HepG2 (cell line): ENCODE measurements around the gene TM4SF1. TPM values are rescaled to one million over a fixed set of nuclear protein-coding genes. Genes with fewer than 3 reads are reported as not detected.

ENCODE experiments used
- ATAC-seq: fragments of 200-7000 bp; cut with Tn5 transposase; 3 replicates; pipeline ENCODE4 v1.9.1; 2020; ENCODE audit warnings: mild to moderate bottlenecking, moderate library complexity
- BruUV-seq: library from RNA; stranded (reverse); fragments of 400-500 nt; replicated peaks from 2 replicates; lab custom pipeline; 2021; lab: Mats Ljungman, UMichigan
- CTCF ChIA-PET: fragments of 300-600 bp; formaldehyde crosslinking; extraction: SDS; loops from one replicate; lab custom pipeline; 2021; ENCODE audit warnings: low total read pairs, inconsistent platforms, low intra/inter-chr PET ratio; lab: Yijun Ruan, JAX
- POLR2A ChIA-PET: fragments of 350-600 bp; sonication (Branson Sonifier 250); formaldehyde crosslinking; loops from one replicate; lab custom pipeline; 2020; ENCODE audit warnings: antibody characterized with exemption, inconsistent platforms; lab: Yijun Ruan, JAX
- DNase-seq: peaks from one replicate; pipeline ENCODE4 v3.0.0-alpha.2; 2015; ENCODE audit warnings: low spot score
- FAIRE-seq: peaks from 3 replicates; lab custom pipeline; 2011; peaks lifted over from hg19 to GRCh38; lab: Jason Lieb, UNC
- H2AFZ ChIP-seq: one replicate; pipeline ENCODE4 v1.6.1; 2011; ENCODE audit warnings: low read length, inconsistent platforms
- H3K27ac ChIP-seq: fragments of 300-600 bp; 3 replicates; pipeline ENCODE4 v1.8.0; 2011; ENCODE audit warnings: mixed run types, mild to moderate bottlenecking, mixed read lengths, low read length, inconsistent platforms; ENCODE audit not compliant: insufficient read depth; ENCODE audit errors: extremely low read length
- H3K27me3 ChIP-seq, 2 experiments: fragments of 200-600 bp in 1 of 2; 2 replicates in 1 of 2; 3 replicates in 1 of 2; pipeline versions ENCODE4 v1.6.0 to v1.8.0; 2011; ENCODE audit warnings: low read length in 2 of 2, mild to moderate bottlenecking in 2 of 2, moderate library complexity in 2 of 2, inconsistent platforms in 1 of 2; ENCODE audit not compliant: insufficient read depth in 2 of 2, control insufficient read depth in 1 of 2
- H3K36me3 ChIP-seq, 2 experiments: fragments of 200-600 bp in 1 of 2; replicated peaks in 1 of 2; 2 replicates in 1 of 2; 3 replicates in 1 of 2; pipeline versions ENCODE4 v1.5.1 to v1.8.0; 2011; ENCODE audit warnings: low read length in 2 of 2, inconsistent platforms in 1 of 2; ENCODE audit not compliant: insufficient read depth in 2 of 2, control insufficient read depth in 1 of 2
- H3K4me1 ChIP-seq: 2 replicates; pipeline ENCODE4 v1.5.1; 2012; ENCODE audit warnings: low read length, inconsistent platforms; ENCODE audit not compliant: insufficient read depth
- H3K4me2 ChIP-seq: 2 replicates; pipeline ENCODE4 v1.6.0; 2011; ENCODE audit warnings: low read depth, low read length, inconsistent platforms
- H3K4me3 ChIP-seq, 3 experiments: fragments of 200-600 bp in 1 of 3; sonication (generic), shearing (Covaris generic) in 1 of 3; replicated peaks in 1 of 3; 2 replicates each; pipeline ENCODE4 v1.5.1; 2011 to 2016; ENCODE audit warnings: low read length in 3 of 3, inconsistent platforms in 2 of 3, low read depth in 2 of 3, mild to moderate bottlenecking in 2 of 3, control low read depth in 1 of 3, mixed read lengths in 1 of 3; ENCODE audit not compliant: insufficient read depth in 1 of 3
- H3K79me2 ChIP-seq: one replicate; pipeline ENCODE4 v1.6.1; 2011; ENCODE audit warnings: low read length, inconsistent platforms; ENCODE audit not compliant: insufficient read depth
- H3K9ac ChIP-seq: 2 replicates; pipeline ENCODE4 v1.6.0; 2011; ENCODE audit warnings: mild to moderate bottlenecking, low read depth, low read length, inconsistent platforms; ENCODE audit not compliant: insufficient read depth
- H3K9me3 ChIP-seq: 2 replicates; pipeline ENCODE4 v1.5.1; 2012; ENCODE audit warnings: mild to moderate bottlenecking, low read length
- H4K20me1 ChIP-seq: 2 replicates; pipeline ENCODE4 v1.6.0; 2011; ENCODE audit warnings: inconsistent platforms, mild to moderate bottlenecking, low read length, moderate library complexity; ENCODE audit not compliant: insufficient read depth
- NFIC ChIP-seq: IDR thresholded peaks from 2 replicates; pipeline ENCODE4 v1.6.1; 2012; ENCODE audit warnings: mild to moderate bottlenecking, low read length, inconsistent platforms
- REPIN1 ChIP-seq: sonication (generic); formaldehyde crosslinking; IDR thresholded peaks from 2 replicates; pipeline ENCODE4 v1.8.0; 2022; ENCODE audit warnings: missing genetic modification reagents, low read depth, mild to moderate bottlenecking, borderline replicate concordance
- TSC22D2 ChIP-seq: sonication (generic); formaldehyde crosslinking; IDR thresholded peaks from 2 replicates; pipeline ENCODE4 v1.5.1; 2020; ENCODE audit warnings: missing genetic modification reagents, mild to moderate bottlenecking, borderline replicate concordance
- ZC3H13 ChIP-seq: sonication (generic); formaldehyde crosslinking; IDR thresholded peaks from 2 replicates; pipeline ENCODE4 v1.8.1; 2023; ENCODE audit warnings: mild to moderate bottlenecking, missing genetic modification reagents, moderate library complexity
- ZNF136 ChIP-seq: sonication (generic); formaldehyde crosslinking; IDR thresholded peaks from 2 replicates; pipeline ENCODE4 v1.8.1; 2022; ENCODE audit warnings: low read depth, mild to moderate bottlenecking, moderate library complexity, missing genetic modification reagents
- ZNF256 ChIP-seq: sonication (generic); formaldehyde crosslinking; conservative IDR thresholded peaks from 2 replicates; pipeline ENCODE4 v1.4.0; 2020; ENCODE audit warnings: missing genetic modification reagents
- ZNF441 ChIP-seq: sonication (generic); formaldehyde crosslinking; IDR thresholded peaks from 2 replicates; pipeline ENCODE4 v1.7.0; 2021; ENCODE audit warnings: missing genetic modification reagents, borderline replicate concordance
- ZNF674 ChIP-seq: sonication (generic); formaldehyde crosslinking; IDR thresholded peaks from 2 replicates; pipeline ENCODE4 v1.5.0; 2020; ENCODE audit warnings: low read depth, mild to moderate bottlenecking, missing genetic modification reagents
- ZNF709 ChIP-seq: sonication (generic); formaldehyde crosslinking; IDR thresholded peaks from 2 replicates; pipeline ENCODE4 v1.5.0; 2020; ENCODE audit warnings: mild to moderate bottlenecking, missing genetic modification reagents
- ZNF775 ChIP-seq: sonication (generic); formaldehyde crosslinking; IDR thresholded peaks from 2 replicates; pipeline ENCODE4 v1.4.0; 2020; ENCODE audit warnings: missing genetic modification reagents, mild to moderate bottlenecking, moderate library complexity, borderline replicate concordance
- ZSCAN20 ChIP-seq: sonication (generic); formaldehyde crosslinking; IDR thresholded peaks from 2 replicates; pipeline ENCODE4 v1.4.0; 2020; ENCODE audit warnings: missing genetic modification reagents, mild to moderate bottlenecking, borderline replicate concordance
- WGBS: methylation state at CpG from one replicate; pipeline ENCODE4 v1.1.6; 2017; ENCODE audit warnings: low lambda C conversion rate; 5-methylcytosine and 5-hydroxymethylcytosine counted together
- in situ Hi-C: cut with HindIII; loops from 2 replicates; pipeline ENCODE4 v1.10.0; 2017; ENCODE audit warnings: low pct_unique_long_range_greater_than_20kb; ENCODE audit not compliant: extremely low pct_ligation_motif_present
- intact Hi-C: fragments of 100-400 bp; cut with micrococcal nuclease; formaldehyde crosslinking; loops from one replicate; pipeline ENCODE4 v1.10.0; 2022; ENCODE audit not compliant: unreplicated experiment
- polyA plus RNA-seq, 8 experiments: library from polyadenylated mRNA; depleted of rRNA in 3 of 8; stranded (reverse) in 7 of 8; unstranded in 1 of 8; fragments of >200 nt; fragmentation: Illumina TruSeq in 4 of 8; extraction: Trizol in 4 of 8; gene quantifications; 2 replicates each; pipeline versions ENCODE4 v1.2.1 to v1.2.3, GENCODE V29; 2011 to 2016; ENCODE audit warnings: low read depth in 4 of 8, missing spikeins in 1 of 8, mixed read lengths in 1 of 8; ENCODE audit not compliant: insufficient read depth in 1 of 8
- total RNA-seq, 5 experiments: library from RNA; depleted of rRNA; stranded (reverse); fragments of >200 nt; fragmentation: Illumina TruSeq; extraction: Trizol; gene quantifications; 2 replicates each; pipeline ENCODE4 v1.2.3, GENCODE V29; 2016; ENCODE audit warnings: low read depth in 1 of 5
- TF ChIP-seq, protein P1 (sequence below): sonication (generic); formaldehyde crosslinking; IDR thresholded peaks from 2 replicates; pipeline ENCODE4 v1.9.0; 2021; ENCODE audit warnings: missing genetic modification reagents, mild to moderate bottlenecking, borderline replicate concordance
- TF ChIP-seq, protein P2 (sequence below): sonication (generic); formaldehyde crosslinking; IDR thresholded peaks from 2 replicates; pipeline ENCODE4 v1.4.0; 2020; ENCODE audit warnings: mild to moderate bottlenecking, missing genetic modification reagents
- TF ChIP-seq, protein P3 (sequence below): sonication (generic); formaldehyde crosslinking; IDR thresholded peaks from 2 replicates; pipeline ENCODE4 v1.5.0; 2020; ENCODE audit warnings: mild to moderate bottlenecking, missing genetic modification reagents, borderline replicate concordance
- TF ChIP-seq, protein P4 (sequence below): sonication (generic); formaldehyde crosslinking; IDR thresholded peaks from 2 replicates; pipeline ENCODE4 v1.5.0; 2020; ENCODE audit warnings: mild to moderate bottlenecking, missing genetic modification reagents
- TF ChIP-seq, protein P5 (sequence below): IDR thresholded peaks from 2 replicates; pipeline ENCODE4 v1.6.1; 2016; ENCODE audit warnings: low read depth

The TM4SF1 gene
- total and polyA plus RNA-seq, 2 of the 13 experiments (the other 11 are each of a cell fraction or from before 2014, with no cell fraction given), result 431 to 1,359 TPM

DNA sequence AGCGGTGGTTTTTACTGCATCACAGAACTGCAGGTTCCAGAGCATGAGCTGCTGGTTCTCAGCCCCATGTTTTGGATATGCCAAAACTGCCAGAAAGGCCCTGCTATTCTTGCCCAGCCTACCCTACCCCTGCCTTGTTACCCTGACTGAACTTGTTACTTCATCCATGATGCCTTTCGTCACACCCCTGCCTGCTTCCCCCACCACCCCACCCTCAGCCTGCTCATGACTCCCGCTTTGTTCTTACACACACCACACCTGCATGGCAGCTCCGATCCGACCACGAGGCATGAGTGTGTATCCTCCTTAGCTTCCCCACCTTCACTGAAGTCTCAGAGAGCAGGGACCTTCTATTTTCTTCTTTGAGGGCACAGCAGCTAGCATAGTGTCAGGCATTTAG is 5.1 kb upstream of the TM4SF1 start:
- Histone ChIP-seq H3K4me2 (peak overlapping the region; percentile 4; the same call in 1 of the 2 replicates), H4K20me1 (no peaks in the 10 kb centered on the region), H3K9me3 (no peaks in the 10 kb centered on the region), H3K4me1 (peaks cover 79% of the 10 kb centered on the region), H3K4me3 (no peak overlapping the region), H3K9ac (peak overlapping the region; percentile 33), H3K27me3 (no peaks in the 10 kb centered on the region; a peak in 2 of 5 replicates), H2AFZ (no peak overlapping the region), H3K36me3 (no peaks in the 10 kb centered on the region), H3K27ac (peak overlapping the region; percentile 100), H3K79me2 (peaks cover 41% of the 10 kb centered on the region)
- ChIA-PET POLR2A (interaction anchor here (1.1 to 7.1 kb wide), 4 partner anchors 9 to 19 kb away, joined by 3 to 73 read pairs (median 5); no protein-coding TSS in a partner anchor), CTCF (no interaction called here)
- ATAC-seq, result no peak
- intact Hi-C loops (no loop called here), in situ Hi-C loops (no loop called here)
- FAIRE-seq, result no peak
- no peak for DNase-seq
- no TSS peak for BruUV-seq
- WGBS, result 86% methylated on average over 6 of the region's 6 CpGs
- TF ChIP-seq ZC3H13 (CRISPR knock-in tag) (no peak), ZNF775 (no peak), NFIC (no peak), ZNF136 (CRISPR knock-in tag) (no peak), ZNF709 (CRISPR knock-in tag) (no peak), TSC22D2 (CRISPR knock-in tag) (no peak), REPIN1 (no peak), ZNF256 (CRISPR knock-in tag) (no peak), ZNF674 (CRISPR knock-in tag) (no peak), ZNF441 (CRISPR knock-in tag) (no peak), ZSCAN20 (CRISPR knock-in tag) (no peak)
- TF ChIP-seq, protein P1, sequence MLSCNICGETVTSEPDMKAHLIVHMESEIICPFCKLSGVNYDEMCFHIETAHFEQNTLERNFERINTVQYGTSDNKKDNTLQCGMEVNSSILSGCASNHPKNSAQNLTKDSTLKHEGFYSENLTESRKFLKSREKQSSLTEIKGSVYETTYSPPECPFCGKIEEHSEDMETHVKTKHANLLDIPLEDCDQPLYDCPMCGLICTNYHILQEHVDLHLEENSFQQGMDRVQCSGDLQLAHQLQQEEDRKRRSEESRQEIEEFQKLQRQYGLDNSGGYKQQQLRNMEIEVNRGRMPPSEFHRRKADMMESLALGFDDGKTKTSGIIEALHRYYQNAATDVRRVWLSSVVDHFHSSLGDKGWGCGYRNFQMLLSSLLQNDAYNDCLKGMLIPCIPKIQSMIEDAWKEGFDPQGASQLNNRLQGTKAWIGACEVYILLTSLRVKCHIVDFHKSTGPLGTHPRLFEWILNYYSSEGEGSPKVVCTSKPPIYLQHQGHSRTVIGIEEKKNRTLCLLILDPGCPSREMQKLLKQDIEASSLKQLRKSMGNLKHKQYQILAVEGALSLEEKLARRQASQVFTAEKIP (CRISPR knock-in tag), result no peak
- TF ChIP-seq, protein P2, sequence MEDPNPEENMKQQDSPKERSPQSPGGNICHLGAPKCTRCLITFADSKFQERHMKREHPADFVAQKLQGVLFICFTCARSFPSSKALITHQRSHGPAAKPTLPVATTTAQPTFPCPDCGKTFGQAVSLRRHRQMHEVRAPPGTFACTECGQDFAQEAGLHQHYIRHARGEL (CRISPR knock-in tag), result no peak
- TF ChIP-seq, protein P3, sequence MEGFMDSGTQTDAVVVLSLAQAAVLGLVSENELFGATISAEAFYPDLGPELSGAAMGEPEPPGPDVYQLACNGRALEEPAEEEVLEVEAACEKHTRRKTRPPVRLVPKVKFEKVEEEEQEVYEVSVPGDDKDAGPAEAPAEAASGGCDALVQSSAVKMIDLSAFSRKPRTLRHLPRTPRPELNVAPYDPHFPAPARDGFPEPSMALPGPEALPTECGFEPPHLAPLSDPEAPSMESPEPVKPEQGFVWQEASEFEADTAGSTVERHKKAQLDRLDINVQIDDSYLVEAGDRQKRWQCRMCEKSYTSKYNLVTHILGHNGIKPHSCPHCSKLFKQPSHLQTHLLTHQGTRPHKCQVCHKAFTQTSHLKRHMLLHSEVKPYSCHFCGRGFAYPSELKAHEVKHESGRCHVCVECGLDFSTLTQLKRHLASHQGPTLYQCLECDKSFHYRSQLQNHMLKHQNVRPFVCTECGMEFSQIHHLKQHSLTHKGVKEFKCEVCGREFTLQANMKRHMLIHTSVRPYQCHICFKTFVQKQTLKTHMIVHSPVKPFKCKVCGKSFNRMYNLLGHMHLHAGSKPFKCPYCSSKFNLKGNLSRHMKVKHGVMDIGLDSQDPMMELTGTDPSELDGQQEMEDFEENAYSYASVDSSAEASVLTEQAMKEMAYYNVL (CRISPR knock-in tag), result no peak
- TF ChIP-seq, protein P4, sequence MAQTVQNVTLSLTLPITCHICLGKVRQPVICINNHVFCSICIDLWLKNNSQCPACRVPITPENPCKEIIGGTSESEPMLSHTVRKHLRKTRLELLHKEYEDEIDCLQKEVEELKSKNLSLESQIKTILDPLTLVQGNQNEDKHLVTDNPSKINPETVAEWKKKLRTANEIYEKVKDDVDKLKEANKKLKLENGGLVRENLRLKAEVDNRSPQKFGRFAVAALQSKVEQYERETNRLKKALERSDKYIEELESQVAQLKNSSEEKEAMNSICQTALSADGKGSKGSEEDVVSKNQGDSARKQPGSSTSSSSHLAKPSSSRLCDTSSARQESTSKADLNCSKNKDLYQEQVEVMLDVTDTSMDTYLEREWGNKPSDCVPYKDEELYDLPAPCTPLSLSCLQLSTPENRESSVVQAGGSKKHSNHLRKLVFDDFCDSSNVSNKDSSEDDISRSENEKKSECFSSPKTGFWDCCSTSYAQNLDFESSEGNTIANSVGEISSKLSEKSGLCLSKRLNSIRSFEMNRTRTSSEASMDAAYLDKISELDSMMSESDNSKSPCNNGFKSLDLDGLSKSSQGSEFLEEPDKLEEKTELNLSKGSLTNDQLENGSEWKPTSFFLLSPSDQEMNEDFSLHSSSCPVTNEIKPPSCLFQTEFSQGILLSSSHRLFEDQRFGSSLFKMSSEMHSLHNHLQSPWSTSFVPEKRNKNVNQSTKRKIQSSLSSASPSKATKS (CRISPR knock-in tag), result no peak
- TF ChIP-seq, protein P5, sequence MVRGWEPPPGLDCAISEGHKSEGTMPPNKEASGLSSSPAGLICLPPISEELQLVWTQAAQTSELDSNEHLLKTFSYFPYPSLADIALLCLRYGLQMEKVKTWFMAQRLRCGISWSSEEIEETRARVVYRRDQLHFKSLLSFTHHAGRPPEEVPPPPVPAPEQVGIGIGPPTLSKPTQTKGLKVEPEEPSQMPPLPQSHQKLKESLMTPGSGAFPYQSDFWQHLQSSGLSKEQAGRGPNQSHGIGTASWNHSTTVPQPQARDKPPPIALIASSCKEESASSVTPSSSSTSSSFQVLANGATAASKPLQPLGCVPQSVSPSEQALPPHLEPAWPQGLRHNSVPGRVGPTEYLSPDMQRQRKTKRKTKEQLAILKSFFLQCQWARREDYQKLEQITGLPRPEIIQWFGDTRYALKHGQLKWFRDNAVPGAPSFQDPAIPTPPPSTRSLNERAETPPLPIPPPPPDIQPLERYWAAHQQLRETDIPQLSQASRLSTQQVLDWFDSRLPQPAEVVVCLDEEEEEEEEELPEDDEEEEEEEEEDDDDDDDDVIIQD, result no peak
